COLO668 (cell line): Measurements from ENCODE around the gene ICAM5.
A peak's percentile ranks its signal among the peaks of the same experiment; 100 is the strongest.
"Not testable (repeated sequence)": the region's sequence is repeated elsewhere in the genome, so short reads cannot be mapped to it uniquely, and the experiment has no call there.

Experiments
- DNase-seq: peaks from one replicate; lab custom pipeline; 2025; ENCODE audit not compliant: unreplicated experiment; lab: John Stamatoyannopoulos, UW

The ICAM5 gene

GRCh38 chr19:10270180-10270615 is 19.6 kb upstream of the ICAM5 start:
- DNase-seq, result peak; percentile 21

GRCh38 chr19:10270616-10271394 is 18.9 kb upstream of the ICAM5 start, which contains the start of gene ICAM1:
Gene ICAM1 (plus strand): TSS chr19:10271120. CDS start chr19:10271160, 40 bp downstream.
- DNase-seq, result peak; percentile 60

GRCh38 chr19:10271543-10272086 is 18.1 kb upstream of the ICAM5 start:
- DNase-seq, result no peak

DNA sequence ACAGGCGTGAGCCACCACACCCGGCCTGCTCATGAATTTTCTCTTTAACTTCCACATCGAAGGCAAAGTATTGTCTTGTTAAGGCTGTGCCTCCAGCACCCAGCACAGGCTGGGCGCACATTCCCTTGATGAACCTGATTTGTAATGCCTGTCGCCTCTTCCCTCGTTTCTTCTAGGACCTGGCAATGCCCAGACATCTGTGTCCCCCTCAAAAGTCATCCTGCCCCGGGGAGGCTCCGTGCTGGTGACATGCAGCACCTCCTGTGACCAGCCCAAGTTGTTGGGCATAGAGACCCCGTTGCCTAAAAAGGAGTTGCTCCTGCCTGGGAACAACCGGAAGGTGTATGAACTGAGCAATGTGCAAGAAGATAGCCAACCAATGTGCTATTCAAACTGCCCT is 15.2 kb upstream of the ICAM5 start:
- no peak for DNase-seq

DNA sequence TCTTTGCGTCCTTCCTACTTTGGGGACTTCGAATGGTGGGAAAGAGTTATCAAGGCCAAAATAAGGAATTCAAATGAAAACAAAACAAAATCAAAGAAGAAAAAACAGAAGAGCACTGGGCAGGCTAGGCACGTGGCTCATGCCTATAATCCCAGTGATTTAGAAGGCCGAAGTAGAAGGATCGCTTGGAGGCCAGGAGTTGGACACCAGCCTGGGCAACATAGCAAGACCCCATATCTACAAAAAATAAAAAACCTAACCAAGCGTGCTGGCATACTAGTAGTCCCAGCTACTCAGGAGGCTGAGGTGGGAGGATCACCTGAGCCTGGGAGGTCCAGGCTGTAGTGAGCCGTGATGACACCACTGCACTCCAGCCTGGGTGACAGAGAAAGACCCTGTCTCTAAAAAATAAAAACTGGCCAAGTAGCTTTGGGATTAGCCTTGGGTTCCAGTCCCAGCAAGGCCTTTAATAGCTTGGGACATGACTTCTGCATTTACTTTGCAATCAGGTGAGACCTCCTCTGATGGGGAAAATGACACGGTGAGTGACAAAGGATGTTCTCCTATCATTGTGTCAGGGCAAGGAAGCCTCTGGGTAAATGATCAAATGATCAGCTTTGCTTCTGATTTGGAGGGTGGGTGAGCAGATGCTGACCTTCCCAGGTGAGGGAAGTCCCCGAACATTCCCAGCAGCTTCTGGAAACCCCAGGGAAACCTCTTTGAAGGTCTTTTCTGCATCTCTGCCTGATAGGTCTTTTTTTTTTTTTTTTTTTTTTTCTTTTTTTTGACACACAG is 11.8 kb upstream of the ICAM5 start:
- DNase-seq, result no peak

DNA sequence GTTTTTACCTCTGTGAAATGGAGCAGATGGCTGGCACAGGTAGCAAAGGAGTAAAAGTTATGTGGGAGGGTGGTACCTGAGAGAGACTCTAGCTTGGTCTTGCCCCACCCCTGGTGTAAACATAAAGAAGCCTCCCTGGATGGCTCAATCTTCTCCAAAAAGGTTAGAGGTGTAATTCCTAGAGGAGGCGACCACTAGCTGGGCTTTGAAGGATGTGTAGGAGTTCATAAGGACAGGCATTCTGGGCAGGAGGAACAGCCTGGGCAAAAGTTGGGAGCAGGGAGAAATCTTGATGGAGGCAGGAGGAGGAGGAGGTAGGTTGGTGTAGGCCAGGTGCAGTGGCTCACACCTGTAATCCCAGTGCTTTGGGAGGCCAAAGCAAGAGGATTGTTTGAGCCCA is 10.8 kb upstream of the ICAM5 start:
- DNase-seq, result no peak

GRCh38 chr19:10279737-10280442 is 9.9 kb upstream of the ICAM5 start:
- no peak for DNase-seq

DNA sequence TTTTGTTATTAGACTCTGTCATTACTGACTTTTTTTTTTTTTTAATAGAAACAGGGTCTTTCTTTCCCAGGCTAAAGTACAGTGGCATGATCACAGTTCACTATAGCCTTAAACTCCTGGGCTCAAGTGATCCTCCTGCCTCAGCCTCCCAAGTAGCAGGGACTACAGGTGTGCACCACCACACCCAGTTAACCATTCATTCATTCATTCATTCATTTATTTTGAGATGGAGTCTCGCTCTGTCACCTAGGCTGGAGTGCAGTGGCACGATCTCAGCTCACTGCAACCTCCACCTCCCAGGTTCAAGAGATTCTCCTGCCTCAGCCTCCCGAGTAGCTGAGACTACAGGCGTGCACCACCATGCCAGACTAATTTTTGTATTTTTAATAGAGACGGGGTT is 7.7 kb upstream of the ICAM5 start:
- not testable (repeated sequence) for DNase-seq

DNA sequence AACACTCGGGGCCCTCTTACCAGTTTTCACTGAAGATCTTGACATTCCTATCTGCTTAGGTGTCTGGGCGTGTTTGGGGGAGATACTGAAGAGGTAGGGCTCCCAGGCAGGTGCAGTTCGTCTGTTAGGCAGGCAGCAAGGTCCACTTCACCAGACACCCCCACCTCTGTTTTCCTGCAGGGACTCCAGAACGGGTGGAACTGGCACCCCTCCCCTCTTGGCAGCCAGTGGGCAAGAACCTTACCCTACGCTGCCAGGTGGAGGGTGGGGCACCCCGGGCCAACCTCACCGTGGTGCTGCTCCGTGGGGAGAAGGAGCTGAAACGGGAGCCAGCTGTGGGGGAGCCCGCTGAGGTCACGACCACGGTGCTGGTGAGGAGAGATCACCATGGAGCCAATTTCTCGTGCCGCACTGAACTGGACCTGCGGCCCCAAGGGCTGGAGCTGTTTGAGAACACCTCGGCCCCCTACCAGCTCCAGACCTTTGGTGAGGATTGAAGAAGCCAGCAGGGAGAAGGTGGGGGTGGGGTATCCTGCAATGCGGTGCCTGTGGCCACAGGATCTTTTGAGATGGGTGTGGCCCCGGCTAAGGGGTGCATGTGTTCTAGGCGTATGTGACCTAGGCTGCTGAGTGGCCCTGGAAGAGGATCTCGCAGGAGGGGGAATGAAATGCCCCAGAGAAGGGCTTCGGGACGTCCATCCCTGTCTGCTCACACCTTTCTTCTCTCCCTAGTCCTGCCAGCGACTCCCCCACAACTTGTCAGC is 6.3 kb upstream of the ICAM5 start:
- no peak for DNase-seq

GRCh38 chr19:10284065-10284959 is 5.4 kb upstream of the ICAM5 start:
- no peak for DNase-seq

DNA sequence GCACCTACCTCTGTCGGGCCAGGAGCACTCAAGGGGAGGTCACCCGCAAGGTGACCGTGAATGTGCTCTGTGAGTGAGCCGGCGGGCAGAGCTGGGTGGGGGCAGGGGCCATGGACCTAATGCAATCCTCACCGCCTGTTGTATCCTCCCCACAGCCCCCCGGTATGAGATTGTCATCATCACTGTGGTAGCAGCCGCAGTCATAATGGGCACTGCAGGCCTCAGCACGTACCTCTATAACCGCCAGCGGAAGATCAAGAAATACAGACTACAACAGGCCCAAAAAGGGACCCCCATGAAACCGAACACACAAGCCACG is 4.8 kb upstream of the ICAM5 start:
- DNase-seq, result no peak

- no peak for DNase-seq
Measured at GRCh38 chr19:10285393-10285792, 4.4 kb upstream of the ICAM5 start.

GRCh38 chr19:10286803-10287737 is 2.7 kb upstream of the ICAM5 start, which contains the start of gene ICAM4:
Gene ICAM4 (plus strand): TSS chr19:10286955. CDS start chr19:10287013, 58 bp downstream.
- DNase-seq, result no peak

GRCh38 chr19:10288662-10289166 is 1.0 kb upstream of the ICAM5 start:
- DNase-seq, result peak; percentile 66

GRCh38 chr19:10289167-10289835 is 451 bp upstream of the ICAM5 start:
- peak; percentile 78 for DNase-seq

DNA sequence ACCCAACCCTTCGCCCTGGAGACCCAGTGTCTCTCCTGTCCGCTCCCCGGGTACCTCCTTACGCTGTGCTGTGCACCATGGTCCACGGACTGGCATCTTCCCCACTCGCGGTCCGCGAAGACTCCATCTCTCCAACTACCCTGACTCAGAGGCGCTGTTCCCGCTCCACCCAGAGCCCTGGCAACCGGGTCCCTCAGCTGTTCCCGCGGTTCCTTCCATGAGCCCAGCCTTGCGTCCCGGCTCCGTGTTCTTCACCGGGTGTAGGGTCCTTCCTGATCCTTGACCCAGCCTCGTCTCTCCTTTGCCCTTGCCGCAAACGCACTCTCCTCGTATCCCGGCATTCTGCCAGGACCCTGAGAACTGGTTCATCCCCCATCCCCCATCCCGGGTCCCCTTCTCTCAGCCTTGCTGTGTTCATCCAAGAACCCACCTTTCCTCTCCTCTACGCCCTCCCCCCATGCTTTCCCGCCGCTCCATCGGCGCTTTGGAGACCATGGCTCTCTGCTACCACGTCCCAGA is 664 bp downstream of the ICAM5 start:
- no peak for DNase-seq

- DNase-seq, result peak; percentile 29
Measured at GRCh38 chr19:10290876-10291553, 1.3 kb downstream of the ICAM5 start.
